AG09319 (cell line): Measurements from ENCODE around the gene SMIM32.

Source experiments
- DNase-seq: peaks from one replicate; pipeline ENCODE4 v3.0.0-alpha.2; 2010; ENCODE audit warnings: low read depth; ENCODE audit errors: extremely low read depth
- TF ChIP-seq, protein P1 (sequence below): IDR thresholded peaks from 2 replicates; pipeline ENCODE4 v1.5.1; 2011; ENCODE audit warnings: low read depth, mild to moderate bottlenecking, inconsistent platforms, low read length, moderate library complexity

SMIM32 gene

DNA sequence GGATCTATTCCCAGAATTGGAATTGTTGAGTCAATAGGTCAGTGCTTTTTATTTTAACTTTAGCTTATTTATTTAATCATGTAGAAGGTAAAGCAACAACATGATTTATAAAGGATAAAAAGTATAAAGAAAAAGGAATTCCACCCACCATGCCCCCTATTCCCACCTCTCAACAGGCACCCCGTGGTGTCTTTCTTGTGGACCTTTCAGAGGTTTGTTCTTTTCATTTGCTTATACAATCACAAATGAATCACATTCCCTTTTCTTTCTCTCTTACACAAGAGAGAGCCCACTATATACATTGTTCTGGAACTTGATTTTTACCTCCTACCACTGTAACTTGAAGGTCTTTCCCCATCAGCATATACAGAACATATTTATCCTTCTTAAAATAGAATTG is 37.2 kb upstream of the SMIM32 start:
- TF ChIP-seq, protein P1, sequence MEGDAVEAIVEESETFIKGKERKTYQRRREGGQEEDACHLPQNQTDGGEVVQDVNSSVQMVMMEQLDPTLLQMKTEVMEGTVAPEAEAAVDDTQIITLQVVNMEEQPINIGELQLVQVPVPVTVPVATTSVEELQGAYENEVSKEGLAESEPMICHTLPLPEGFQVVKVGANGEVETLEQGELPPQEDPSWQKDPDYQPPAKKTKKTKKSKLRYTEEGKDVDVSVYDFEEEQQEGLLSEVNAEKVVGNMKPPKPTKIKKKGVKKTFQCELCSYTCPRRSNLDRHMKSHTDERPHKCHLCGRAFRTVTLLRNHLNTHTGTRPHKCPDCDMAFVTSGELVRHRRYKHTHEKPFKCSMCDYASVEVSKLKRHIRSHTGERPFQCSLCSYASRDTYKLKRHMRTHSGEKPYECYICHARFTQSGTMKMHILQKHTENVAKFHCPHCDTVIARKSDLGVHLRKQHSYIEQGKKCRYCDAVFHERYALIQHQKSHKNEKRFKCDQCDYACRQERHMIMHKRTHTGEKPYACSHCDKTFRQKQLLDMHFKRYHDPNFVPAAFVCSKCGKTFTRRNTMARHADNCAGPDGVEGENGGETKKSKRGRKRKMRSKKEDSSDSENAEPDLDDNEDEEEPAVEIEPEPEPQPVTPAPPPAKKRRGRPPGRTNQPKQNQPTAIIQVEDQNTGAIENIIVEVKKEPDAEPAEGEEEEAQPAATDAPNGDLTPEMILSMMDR: no peak
- no peak for DNase-seq

DNA sequence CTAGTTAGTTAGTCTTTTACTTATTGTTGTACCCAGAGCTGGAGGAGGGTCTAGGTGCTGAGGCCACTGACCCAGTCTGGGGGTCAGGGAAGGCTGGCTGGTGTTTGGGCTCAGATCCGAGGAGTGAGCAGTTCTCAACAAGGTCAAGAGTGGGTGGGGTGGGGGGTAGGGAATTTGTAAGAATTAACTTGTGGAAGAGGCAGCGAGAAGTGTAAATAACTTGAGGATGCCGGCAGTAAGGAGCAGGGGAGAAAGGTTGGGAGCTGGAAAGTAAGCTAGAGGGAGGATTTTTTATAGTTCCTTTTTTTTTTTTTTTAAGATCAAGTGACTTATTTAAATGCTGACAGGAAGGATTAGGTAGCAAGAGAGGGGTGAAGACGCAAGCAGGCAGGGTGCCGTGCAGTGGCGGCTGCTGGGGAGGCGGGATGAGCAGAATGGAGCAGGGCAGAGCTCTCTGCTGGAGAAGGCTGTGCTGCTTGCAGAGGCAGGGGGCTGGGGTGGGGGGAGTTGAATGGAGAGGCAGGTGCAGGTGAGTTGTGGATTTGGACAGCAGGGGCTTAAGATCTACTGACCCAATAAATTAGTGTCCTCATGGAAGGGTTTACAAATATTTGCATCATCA is 35.3 kb upstream of the SMIM32 start:
- DNase-seq: no peak
- TF ChIP-seq, protein P1: no peak

DNA sequence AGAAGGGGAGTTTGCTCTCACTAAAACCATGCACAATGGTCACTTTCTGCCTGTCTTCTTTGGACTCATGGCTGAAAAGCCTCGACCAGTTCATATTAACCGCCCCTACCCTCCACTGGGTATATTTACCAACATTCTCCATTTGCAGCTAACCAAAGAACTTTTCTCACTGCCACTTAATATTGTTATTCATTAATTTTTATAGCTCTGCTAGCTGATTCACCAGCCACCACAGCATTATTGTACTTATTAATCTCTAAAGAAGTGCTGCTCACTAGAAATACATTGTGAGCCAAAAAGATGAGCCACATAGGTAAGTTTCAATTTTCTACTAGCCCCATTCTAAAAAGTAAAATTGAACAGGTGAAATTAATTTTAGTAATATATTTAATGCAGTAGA is 33.4 kb upstream of the SMIM32 start:
- TF ChIP-seq, protein P1: no peak
- DNase-seq: no peak

DNA sequence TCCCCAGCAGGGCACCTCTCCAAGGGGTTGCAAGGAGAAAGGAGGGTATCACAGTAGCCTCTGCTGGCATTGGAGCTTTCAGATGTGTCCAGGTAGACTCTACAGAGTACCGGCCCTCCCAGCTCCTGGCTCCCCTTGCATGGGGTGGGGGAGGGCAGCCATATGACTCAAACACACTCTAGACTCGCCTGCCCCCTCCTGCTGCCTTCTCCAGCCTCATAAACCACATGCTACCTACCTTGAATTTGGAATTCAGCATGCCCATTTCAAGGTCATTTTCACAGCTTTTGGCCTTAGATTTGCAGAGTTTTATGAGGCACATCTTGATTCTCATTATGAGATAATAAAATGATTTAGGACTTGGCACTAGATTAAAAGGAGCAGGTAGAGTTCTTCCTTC is 32.8 kb upstream of the SMIM32 start:
- TF ChIP-seq, protein P1: no peak
- no peak for DNase-seq

DNA sequence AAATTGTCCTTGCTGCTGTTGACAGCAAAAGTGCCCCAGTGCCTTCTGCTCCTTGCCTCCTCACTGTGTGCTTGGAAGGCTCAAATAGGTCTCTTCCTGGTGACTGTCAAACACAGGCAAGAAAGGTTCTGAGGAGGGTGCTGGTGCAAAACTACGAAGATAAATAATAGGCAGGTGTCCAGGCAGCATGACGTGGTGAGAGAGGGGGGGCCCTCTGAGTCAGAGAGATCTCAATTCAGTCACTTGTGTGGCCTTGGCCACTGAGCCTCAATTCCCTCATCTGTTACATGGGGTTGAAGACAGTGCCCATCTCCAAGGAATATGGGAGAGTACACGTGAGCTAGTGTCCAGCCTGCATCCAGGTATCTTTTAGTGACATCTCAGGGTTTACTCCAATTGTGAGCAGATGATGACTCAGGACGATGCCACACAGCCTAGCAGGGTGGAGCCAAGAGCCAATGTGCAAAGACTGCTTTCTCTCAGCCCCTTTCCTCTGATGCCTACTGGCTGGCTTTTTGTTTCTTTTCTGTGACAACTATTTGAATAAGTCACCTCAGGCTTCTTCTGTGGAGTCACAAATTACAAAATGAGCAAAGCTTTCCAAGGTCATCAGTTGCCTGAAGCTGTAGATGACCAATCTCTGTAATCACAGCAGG is 29.7 kb upstream of the SMIM32 start:
- DNase-seq: no peak
- TF ChIP-seq, protein P1: no peak

DNA sequence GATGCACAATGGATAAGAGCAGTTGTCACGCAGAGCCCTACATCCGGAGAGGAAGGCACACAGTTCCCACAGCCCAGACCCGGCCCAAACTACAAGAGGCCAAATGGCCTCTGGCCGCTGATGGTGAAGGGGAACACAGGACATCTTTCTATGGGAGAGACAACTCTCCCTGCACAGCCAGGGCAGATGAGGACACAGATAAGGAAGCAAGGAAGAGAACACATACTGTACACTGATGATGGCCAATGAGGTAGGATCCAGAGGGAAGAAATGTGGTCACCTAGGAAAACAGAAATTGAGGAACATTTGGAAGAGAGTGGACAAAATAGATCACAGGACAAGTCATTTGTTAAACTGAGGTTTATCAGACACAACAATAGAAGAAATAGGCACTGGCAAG is 28.4 kb upstream of the SMIM32 start:
- TF ChIP-seq, protein P1: no peak
- DNase-seq: no peak

DNA sequence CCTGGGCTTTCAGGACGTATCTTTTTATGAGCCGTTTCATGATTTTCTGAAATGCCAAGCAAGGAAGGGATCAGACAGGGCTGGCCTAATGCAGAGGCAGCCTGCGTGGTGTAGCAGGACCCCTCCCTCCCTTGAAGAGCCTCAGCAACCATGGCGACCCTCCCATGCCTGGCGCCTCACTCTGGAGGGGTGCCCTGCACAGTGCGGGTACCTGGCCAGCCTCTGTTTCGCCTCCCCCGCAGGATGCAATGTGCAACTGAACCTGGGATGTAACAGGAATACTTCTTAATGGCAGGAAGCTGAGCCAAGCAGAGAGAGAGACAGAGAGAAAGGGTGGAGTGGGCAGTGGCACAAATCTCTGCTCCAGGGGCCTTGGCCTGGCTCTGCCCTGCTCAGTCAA is 23.3 kb upstream of the SMIM32 start:
- TF ChIP-seq, protein P1: no peak
- no peak for DNase-seq
